ENCODE results near the gene CUEDC1. TPM values are rescaled to one million over a fixed set of nuclear protein-coding genes. Genes with fewer than 3 reads are reported as not detected.

CUEDC1 gene
- total and polyA plus RNA-seq, 2 of the 13 experiments (the other 11 are each of a cell fraction or from before 2014, with no cell fraction given): 7.4 to 12.9 TPM

DNA sequence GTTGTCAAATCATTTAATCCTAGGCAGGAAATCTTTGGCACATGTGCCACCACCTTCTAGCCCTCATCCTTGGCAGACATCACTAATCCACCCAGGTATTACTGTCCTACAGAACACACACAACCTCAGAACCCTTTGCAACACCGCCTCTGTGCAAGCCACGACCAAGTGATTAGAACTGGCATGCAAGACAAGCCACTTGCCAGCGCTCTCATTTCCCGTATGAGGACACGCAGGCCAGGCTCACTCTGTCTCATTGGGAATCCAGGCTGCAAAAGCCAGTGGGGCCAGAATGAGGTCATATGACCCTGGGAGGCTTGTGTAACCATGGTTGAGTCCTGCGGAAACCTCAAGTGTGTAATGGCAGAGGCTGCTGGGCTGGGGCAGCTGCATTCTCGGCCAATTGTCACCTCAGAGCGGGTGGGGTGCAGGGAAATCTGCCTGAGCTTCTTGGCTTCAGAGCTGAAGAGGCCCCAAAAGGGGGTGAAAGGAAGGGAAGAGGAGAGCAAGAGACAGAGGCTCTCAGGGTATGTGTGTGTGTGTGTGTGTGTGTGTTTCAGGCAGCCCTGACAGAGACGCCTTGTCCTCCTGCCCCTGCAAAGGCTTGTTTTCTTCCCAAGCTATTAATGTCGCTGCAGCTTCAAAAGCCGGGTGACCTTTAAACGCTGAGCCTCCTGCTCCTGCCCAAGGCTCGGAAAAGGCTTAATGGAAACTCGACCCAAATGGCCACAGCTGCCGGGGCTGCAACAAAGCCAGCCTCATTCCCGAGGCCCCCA lies 62.2 kb downstream of the CUEDC1 start (continued):
- TF ChIP-seq, protein P1, sequence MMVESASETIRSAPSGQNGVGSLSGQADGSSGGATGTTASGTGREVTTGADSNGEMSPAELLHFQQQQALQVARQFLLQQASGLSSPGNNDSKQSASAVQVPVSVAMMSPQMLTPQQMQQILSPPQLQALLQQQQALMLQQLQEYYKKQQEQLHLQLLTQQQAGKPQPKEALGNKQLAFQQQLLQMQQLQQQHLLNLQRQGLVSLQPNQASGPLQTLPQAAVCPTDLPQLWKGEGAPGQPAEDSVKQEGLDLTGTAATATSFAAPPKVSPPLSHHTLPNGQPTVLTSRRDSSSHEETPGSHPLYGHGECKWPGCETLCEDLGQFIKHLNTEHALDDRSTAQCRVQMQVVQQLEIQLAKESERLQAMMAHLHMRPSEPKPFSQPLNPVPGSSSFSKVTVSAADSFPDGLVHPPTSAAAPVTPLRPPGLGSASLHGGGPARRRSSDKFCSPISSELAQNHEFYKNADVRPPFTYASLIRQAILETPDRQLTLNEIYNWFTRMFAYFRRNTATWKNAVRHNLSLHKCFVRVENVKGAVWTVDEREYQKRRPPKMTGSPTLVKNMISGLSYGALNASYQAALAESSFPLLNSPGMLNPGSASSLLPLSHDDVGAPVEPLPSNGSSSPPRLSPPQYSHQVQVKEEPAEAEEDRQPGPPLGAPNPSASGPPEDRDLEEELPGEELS (CRISPR knock-in tag; IDR thresholded peaks at IDR 0.05): no peak; the same call in 1 of the 2 replicates
- no peak for TF ChIP-seq SP1 (IDR thresholded peaks at IDR 0.05)
- TF ChIP-seq SP1 (CRISPR knock-in tag; IDR thresholded peaks at IDR 0.05): no peak
- TF ChIP-seq ZSCAN25 (CRISPR knock-in tag; IDR thresholded peaks at IDR 0.05): 0 out of 2 replicates have a peak, but pooled peaks have one; percentile 12
- no peak for TF ChIP-seq ZNF766 (CRISPR knock-in tag; IDR thresholded peaks at IDR 0.05; ENCODE audit: borderline replicate concordance)
- TF ChIP-seq ZNF567 (CRISPR knock-in tag; IDR thresholded peaks at IDR 0.05; ENCODE audit: borderline replicate concordance): peak; percentile 76
- TF ChIP-seq, protein P2, sequence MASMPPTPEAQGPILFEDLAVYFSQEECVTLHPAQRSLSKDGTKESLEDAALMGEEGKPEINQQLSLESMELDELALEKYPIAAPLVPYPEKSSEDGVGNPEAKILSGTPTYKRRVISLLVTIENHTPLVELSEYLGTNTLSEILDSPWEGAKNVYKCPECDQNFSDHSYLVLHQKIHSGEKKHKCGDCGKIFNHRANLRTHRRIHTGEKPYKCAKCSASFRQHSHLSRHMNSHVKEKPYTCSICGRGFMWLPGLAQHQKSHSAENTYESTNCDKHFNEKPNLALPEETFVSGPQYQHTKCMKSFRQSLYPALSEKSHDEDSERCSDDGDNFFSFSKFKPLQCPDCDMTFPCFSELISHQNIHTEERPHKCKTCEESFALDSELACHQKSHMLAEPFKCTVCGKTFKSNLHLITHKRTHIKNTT (CRISPR knock-in tag; IDR thresholded peaks at IDR 0.05): no peak
- no peak for TF ChIP-seq KLF15 (CRISPR knock-in tag; IDR thresholded peaks at IDR 0.05; ENCODE audit: borderline replicate concordance)
- TF ChIP-seq AGO1 (IDR thresholded peaks at IDR 0.05; ENCODE audit: low read depth, low read length, poor library complexity, severe bottlenecking): no peak
- no peak for TF ChIP-seq ZNF333 (CRISPR knock-in tag; IDR thresholded peaks at IDR 0.05; ENCODE audit: borderline replicate concordance)
- no peak for TF ChIP-seq ZNF615 (CRISPR knock-in tag; IDR thresholded peaks at IDR 0.05; ENCODE audit: borderline replicate concordance)
- TF ChIP-seq, protein P3, sequence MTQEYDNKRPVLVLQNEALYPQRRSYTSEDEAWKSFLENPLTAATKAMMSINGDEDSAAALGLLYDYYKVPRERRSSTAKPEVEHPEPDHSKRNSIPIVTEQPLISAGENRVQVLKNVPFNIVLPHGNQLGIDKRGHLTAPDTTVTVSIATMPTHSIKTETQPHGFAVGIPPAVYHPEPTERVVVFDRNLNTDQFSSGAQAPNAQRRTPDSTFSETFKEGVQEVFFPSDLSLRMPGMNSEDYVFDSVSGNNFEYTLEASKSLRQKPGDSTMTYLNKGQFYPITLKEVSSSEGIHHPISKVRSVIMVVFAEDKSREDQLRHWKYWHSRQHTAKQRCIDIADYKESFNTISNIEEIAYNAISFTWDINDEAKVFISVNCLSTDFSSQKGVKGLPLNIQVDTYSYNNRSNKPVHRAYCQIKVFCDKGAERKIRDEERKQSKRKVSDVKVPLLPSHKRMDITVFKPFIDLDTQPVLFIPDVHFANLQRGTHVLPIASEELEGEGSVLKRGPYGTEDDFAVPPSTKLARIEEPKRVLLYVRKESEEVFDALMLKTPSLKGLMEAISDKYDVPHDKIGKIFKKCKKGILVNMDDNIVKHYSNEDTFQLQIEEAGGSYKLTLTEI (CRISPR knock-in tag; conservative IDR thresholded peaks at IDR 0.05): no peak
- TF ChIP-seq NR2F6 (IDR thresholded peaks at IDR 0.05): no peak
- peak; percentile 77 for TF ChIP-seq NR2F6 (CRISPR knock-in tag; IDR thresholded peaks at IDR 0.05)
- TF ChIP-seq ZFP36L2 (CRISPR knock-in tag; IDR thresholded peaks at IDR 0.05): no peak
- peak; percentile 29; the same call in 1 of the 2 replicates for TF ChIP-seq ELF3 (CRISPR knock-in tag; IDR thresholded peaks at IDR 0.05)
- no peak for TF ChIP-seq ZNF850 (CRISPR knock-in tag; conservative IDR thresholded peaks at IDR 0.05)
- TF ChIP-seq HMG20B (CRISPR knock-in tag; conservative IDR thresholded peaks at IDR 0.05): 0 out of 2 replicates have a peak, but pooled peaks have one; percentile 28
- TF ChIP-seq, protein P4, sequence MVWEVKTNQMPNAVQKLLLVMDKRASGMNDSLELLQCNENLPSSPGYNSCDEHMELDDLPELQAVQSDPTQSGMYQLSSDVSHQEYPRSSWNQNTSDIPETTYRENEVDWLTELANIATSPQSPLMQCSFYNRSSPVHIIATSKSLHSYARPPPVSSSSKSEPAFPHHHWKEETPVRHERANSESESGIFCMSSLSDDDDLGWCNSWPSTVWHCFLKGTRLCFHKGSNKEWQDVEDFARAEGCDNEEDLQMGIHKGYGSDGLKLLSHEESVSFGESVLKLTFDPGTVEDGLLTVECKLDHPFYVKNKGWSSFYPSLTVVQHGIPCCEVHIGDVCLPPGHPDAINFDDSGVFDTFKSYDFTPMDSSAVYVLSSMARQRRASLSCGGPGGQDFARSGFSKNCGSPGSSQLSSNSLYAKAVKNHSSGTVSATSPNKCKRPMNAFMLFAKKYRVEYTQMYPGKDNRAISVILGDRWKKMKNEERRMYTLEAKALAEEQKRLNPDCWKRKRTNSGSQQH (CRISPR knock-in tag; IDR thresholded peaks at IDR 0.05; ENCODE audit: low read depth): no peak
- TF ChIP-seq MAFK (conservative IDR thresholded peaks at IDR 0.05 in 1 of 2, IDR thresholded peaks at IDR 0.05 in 1 of 2; ENCODE audit: low read length in 2 of 2): no peak

Measured in HepG2 (cell line).